ENCODE results near the gene CELF2.

Gene CELF2

DNA sequence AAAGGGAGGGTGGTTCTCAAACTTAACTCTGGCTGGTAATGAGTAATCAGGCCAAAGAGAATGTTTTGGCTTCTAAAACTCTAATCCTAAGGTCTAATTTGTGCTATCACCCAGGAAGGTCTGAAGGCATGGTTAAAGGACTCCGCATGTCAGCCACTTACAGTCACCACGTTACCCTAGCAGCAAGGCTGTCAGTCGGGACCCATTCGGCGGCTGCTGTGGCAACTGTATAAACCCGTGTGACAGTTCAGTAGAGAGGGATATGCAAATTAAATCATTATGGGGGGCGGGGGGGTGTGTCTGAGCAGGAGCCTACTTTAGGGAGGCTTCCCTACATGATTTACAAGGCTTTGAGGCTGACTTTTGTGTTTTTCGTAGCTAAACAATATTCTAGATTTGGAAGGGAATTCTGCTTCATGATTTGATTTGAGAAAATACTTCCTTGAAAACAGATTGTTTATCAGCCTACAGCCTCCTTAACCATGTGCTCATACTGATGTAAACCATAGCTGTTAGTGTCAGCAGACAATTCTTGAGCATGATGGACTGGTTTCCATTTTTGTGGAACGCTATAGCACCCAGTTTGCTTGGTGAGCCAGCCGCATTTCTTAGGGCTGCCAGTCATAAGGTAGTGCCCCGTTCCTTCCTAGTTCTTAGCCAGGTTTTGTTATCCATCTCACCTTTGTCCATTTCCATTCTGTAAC lies 309.4 kb downstream of the CELF2 start:
- DNase-seq (ENCODE audit: extremely low spot score): no peak
- ChIA-PET CTCF (interaction anchor here (1.9 kb wide), 1 partner anchor 10 kb away, joined by 7 read pairs; no protein-coding TSS in a partner anchor), POLR2A (no interaction called here)
- TF ChIP-seq, protein P1, sequence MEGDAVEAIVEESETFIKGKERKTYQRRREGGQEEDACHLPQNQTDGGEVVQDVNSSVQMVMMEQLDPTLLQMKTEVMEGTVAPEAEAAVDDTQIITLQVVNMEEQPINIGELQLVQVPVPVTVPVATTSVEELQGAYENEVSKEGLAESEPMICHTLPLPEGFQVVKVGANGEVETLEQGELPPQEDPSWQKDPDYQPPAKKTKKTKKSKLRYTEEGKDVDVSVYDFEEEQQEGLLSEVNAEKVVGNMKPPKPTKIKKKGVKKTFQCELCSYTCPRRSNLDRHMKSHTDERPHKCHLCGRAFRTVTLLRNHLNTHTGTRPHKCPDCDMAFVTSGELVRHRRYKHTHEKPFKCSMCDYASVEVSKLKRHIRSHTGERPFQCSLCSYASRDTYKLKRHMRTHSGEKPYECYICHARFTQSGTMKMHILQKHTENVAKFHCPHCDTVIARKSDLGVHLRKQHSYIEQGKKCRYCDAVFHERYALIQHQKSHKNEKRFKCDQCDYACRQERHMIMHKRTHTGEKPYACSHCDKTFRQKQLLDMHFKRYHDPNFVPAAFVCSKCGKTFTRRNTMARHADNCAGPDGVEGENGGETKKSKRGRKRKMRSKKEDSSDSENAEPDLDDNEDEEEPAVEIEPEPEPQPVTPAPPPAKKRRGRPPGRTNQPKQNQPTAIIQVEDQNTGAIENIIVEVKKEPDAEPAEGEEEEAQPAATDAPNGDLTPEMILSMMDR (IDR thresholded peaks at IDR 0.05; ENCODE audit: control extremely low read depth, extremely low read depth, low read depth, missing control alignments): no peak

DNA sequence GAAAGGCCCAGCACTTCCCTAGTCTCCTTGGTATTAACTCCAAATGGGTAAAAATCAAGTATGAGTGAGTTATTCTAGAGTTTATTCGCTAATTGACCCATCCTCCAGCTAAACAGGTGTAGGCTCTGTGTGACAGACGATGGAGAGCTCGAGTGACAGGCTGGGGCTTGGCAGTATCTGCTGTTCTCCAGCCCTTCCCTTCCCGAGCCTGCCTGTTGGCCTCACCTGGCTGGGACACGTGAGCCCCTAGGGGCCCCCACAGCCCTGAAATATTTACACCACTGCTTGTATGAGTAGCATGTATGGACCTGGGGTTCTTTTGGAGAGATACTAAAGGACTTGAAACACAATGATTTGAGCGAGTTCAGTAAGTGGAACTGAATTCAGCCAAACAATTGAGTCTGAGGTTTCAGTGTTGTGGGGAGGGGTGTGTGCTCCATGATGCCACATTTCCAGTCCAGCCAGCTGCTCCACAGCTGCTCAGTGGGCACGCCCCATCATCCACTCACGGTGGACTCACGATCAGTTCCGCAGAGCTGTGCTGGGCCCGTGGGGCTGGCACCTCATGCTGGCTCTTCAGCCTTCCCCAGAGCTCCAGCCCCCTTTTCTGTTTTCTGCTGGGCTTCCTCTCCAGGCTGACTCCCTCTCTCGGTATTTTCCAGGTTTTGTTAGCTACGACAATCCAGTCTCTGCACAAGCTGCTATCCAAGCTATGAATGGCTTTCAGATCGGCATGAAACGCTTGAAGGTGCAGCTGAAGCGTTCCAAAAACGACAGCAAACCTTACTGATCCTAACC lies 310.8 kb downstream of the CELF2 start:
- TF ChIP-seq, protein P1 (IDR thresholded peaks at IDR 0.05; ENCODE audit: control extremely low read depth, extremely low read depth, low read depth, missing control alignments): no peak
- CTCF ChIA-PET: interaction anchor here (0.9 to 1.9 kb wide), 3 partner anchors 9 to 12 kb away, joined by 3 to 7 read pairs (median 3); no protein-coding TSS in a partner anchor
- no peak for DNase-seq (ENCODE audit: extremely low spot score)
- POLR2A ChIA-PET: interaction anchor here (0.6 kb wide), 1 partner anchor 309 kb away, joined by 3 read pairs; no protein-coding TSS in a partner anchor

DNA sequence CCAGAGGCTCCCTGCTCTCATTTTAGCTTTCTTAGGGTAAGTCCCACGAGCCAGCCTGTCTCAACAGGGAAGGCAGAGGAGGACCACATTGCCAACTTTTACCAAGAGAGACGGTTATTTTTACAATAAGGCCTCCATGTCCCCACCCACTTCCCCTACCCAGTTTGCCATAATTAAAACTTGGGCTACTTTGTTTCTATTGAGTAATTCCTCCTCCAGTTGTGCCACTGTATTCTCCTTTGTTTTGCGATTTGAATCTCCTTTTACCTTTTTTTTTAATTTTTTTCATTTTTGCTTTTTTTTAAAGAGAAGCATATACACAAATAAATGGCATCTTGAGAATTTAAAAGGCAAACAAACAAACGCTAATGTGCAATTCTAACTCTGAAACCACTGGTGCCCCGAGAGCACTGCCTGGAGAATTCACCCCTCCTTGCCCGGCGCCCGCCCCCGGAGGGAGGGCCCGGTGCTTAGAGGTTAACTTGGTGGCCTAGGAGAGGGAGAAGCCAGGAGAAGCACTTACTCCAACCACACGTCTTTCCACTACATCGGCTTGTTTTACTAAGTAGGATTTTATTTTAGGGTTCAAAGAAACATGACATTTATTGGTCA lies 311.5 kb downstream of the CELF2 start:
- no peak for DNase-seq (ENCODE audit: extremely low spot score)
- TF ChIP-seq, protein P1 (IDR thresholded peaks at IDR 0.05; ENCODE audit: control extremely low read depth, extremely low read depth, low read depth, missing control alignments): no peak
- ChIA-PET CTCF (interaction anchor here (0.9 to 1.7 kb wide), 2 partner anchors 11 to 12 kb away, joined by 3 read pairs; no protein-coding TSS in a partner anchor), POLR2A (interaction anchor here (0.6 kb wide), 1 partner anchor 310 kb away, joined by 3 read pairs; no protein-coding TSS in a partner anchor)

DNA sequence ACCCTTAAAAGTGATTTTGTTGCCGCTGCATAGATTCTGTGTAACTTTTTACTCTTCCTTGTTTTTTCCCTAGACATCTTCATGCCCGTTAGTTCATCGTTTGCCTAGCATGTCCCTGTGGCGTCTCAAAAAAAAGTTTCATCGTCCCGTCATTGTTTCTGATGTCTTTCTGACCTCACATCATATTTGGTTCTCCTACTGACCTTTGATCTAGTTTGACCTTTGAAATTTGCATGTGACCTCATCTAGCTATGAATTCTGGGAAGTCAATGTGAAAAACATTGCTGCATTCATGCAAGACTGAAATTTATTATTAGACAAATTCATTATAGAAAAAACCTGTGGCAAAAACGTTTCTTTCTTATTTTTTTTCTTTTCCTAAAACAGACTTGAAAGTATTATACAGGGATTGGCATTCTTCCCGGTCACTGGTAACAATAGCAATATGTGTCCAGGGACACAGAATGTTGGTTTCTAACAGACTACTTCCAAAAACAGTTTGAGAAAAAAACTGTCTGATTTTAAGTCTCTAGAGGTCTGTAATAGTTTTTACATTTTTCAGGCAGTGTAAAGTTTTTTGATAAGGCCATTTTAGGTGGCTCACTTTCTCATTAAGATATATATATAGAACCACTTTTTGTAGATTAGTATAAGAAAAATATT lies 312.8 kb downstream of the CELF2 start:
- DNase-seq (ENCODE audit: extremely low spot score): no peak
- POLR2A ChIA-PET: no interaction called here
- TF ChIP-seq, protein P1 (IDR thresholded peaks at IDR 0.05; ENCODE audit: control extremely low read depth, extremely low read depth, low read depth, missing control alignments): no peak

DNA sequence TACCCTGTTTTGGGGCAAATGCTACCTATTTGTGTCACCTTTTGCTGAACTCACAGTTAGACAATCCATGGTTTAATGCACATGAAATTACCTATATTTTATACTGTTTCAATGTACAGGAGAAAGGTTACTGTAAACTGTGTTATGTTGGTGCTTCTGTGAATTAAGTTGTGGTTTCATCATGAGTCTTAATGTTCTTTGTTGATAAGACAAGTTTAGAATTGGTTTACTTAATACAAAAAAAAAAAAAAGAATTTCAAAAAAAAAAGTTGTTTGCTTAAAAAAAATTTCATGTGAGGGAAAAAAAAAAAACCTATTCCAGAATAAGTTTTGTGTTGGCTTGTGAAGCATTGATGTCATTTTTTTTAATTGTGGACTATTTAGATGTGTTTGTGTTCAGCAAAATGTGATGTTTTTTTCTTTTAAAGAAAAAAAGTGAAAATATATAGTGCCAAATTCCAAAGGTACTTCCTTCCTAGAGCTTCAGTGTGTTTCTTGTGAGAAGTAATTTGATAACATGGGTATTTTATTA lies 313.4 kb downstream of the CELF2 start:
- POLR2A ChIA-PET: no interaction called here
- CTCF ChIA-PET: no interaction called here
- no peak for DNase-seq (ENCODE audit: extremely low spot score)
- TF ChIP-seq, protein P1 (IDR thresholded peaks at IDR 0.05; ENCODE audit: control extremely low read depth, extremely low read depth, low read depth, missing control alignments): no peak

More for the DNA sequence above, 312.8 kb downstream of the CELF2 start:
- CTCF ChIA-PET: interaction anchor here (1.7 kb wide), 1 partner anchor 10 kb away, joined by 3 read pairs; no protein-coding TSS in a partner anchor

Measured in GM10248 (cell line).